Measurements from ENCODE around the gene NPAS3. TPM values are rescaled to one million over a fixed set of nuclear protein-coding genes. Genes with fewer than 3 reads are reported as not detected.

Gene NPAS3
- total and polyA plus RNA-seq, 2 of the 13 experiments (the other 11 are each of a cell fraction or from before 2014, with no cell fraction given), result not detected

- TF ChIP-seq KIAA2018 (CRISPR knock-in tag; IDR thresholded peaks at IDR 0.05; ENCODE audit: borderline replicate concordance) (no peak), ZMYM3 (CRISPR knock-in tag; IDR thresholded peaks at IDR 0.05) (no peak), EHMT2 (IDR thresholded peaks at IDR 0.05; ENCODE audit: borderline replicate concordance, low read depth, low read length) (no peak), ARID3A (IDR thresholded peaks at IDR 0.05; ENCODE audit: low read depth, low read length) (peak; percentile 18; the same call in 1 of the 2 replicates), ZNF512 (CRISPR knock-in tag; IDR thresholded peaks at IDR 0.05) (no peak), TMF1 (CRISPR knock-in tag; IDR thresholded peaks at IDR 0.05; ENCODE audit: low read depth) (no peak), NCOA5 (CRISPR knock-in tag; IDR thresholded peaks at IDR 0.05) (no peak), PBX2 (CRISPR knock-in tag; IDR thresholded peaks at IDR 0.05) (no peak), ZFX (CRISPR knock-in tag; IDR thresholded peaks at IDR 0.05; ENCODE audit: low read depth) (no peak), TRIM22 (IDR thresholded peaks at IDR 0.05) (no peak)
Observed at GRCh38 chr14:33432407-33433023, 493.8 kb downstream of the NPAS3 start (continued).

Measured in HepG2 (cell line).